Naive thymus-derived CD8-positive, alpha-beta T cell (primary cell): ENCODE measurements around the gene RALGPS1. TPM values are rescaled to one million over a fixed set of nuclear protein-coding genes. Genes with fewer than 3 reads are reported as not detected.
A peak's percentile ranks its signal among the peaks of the same experiment; 100 is the strongest.

Source experiments
- ATAC-seq, 2 donors: fragments of 150-1000 bp; cut with Tn5 transposase in 1 of 2; sonication (Bioruptor Pico), chemical (Tn5 transposase) in 1 of 2; 1 replicate in 1 of 2; 2 replicates in 1 of 2; pipeline ENCODE4 v1.10.0; 2021; ENCODE audit warnings: mild to moderate bottlenecking in 2 of 2, moderate library complexity in 2 of 2
- POLR2A ChIA-PET: fragments of 350-600 bp; sonication (Branson Sonifier 250); formaldehyde crosslinking; loops from one replicate; lab custom pipeline; 2021; ENCODE audit warnings: antibody characterized with exemption; lab: Charles Lee
- DNase-seq, 10 donors: peaks; one replicate each; pipeline versions ENCODE4 v3.0.0 to v3.0.0-alpha.2; 2020 to 2022
- H3K27ac Mint-ChIP-seq, 10 donors: one replicate each; pipeline ENCODE4 v1.8.0; 2020 to 2022; ENCODE audit warnings: mild to moderate bottlenecking in 10 of 10, mixed read lengths in 10 of 10, moderate library complexity in 4 of 10, inconsistent platforms in 1 of 10
- H3K27me3 Mint-ChIP-seq, 5 donors: one replicate each; pipeline ENCODE4 v1.8.0; 2021 to 2022; ENCODE audit warnings: mixed read lengths in 5 of 5
- H3K36me3 Mint-ChIP-seq, 3 donors: one replicate each; pipeline ENCODE4 v1.8.0; 2020 to 2022; ENCODE audit warnings: mixed read lengths in 3 of 3, mild to moderate bottlenecking in 2 of 3, inconsistent platforms in 1 of 3
- H3K4me1 Mint-ChIP-seq, 4 donors: one replicate each; pipeline ENCODE4 v1.8.0; 2021 to 2022; ENCODE audit warnings: mixed read lengths in 4 of 4
- H3K4me3 Mint-ChIP-seq, 10 donors: one replicate each; pipeline ENCODE4 v1.8.0; 2020 to 2022; ENCODE audit warnings: mild to moderate bottlenecking in 10 of 10, mixed read lengths in 10 of 10, moderate library complexity in 6 of 10, inconsistent platforms in 1 of 10
- H3K9me3 Mint-ChIP-seq, 9 donors: one replicate each; pipeline ENCODE4 v1.8.0; 2020 to 2022; ENCODE audit warnings: mixed read lengths in 9 of 9, mild to moderate bottlenecking in 3 of 9, inconsistent platforms in 1 of 9, moderate library complexity in 1 of 9
- polyA plus RNA-seq, 3 donors: library from polyadenylated mRNA; unstranded; fragments of 300-500 nt; fragmentation: Illumina TruSeq; gene quantifications; one replicate each; pipeline ENCODE4 v1.2.3, GENCODE V29; 2021
- total RNA-seq, 8 experiments: library from RNA in 2 of 8; stranded (reverse) in 2 of 8; gene quantifications; one replicate each; pipeline ENCODE4 v1.2.3 and lab custom pipeline; 2021 to 2026

RALGPS1 gene
- total and polyA plus RNA-seq, 5 experiments from 2014 or later: 0.83 to 6.4 (median 1.8) TPM

GRCh38 chr9:127083138-127083980 lies 168.8 kb downstream of the RALGPS1 start:
- no peak for DNase-seq
- no peak for ATAC-seq
- H3K4me1 Mint-ChIP-seq: peaks cover 10 to 22% (median 17%) of the 10 kb centered on the region in 4 donors
- POLR2A ChIA-PET: no interaction called here
- no peak overlapping the region for H3K4me3 Mint-ChIP-seq
- H3K36me3 Mint-ChIP-seq: peaks cover 3 to 9% (median 8%) of the 10 kb centered on the region in 3 donors
- peak overlapping the region in 4 of 10 donors; percentile 8 to 38 (median 25) for H3K27ac Mint-ChIP-seq
- peaks cover 0 to 37% (median 17%) of the 10 kb centered on the region in 5 donors for H3K27me3 Mint-ChIP-seq
- no peaks in the 10 kb centered on the region for H3K9me3 Mint-ChIP-seq

- peak; percentile 46 to 84 for ATAC-seq
- Mint-ChIP-seq H3K4me1 (peaks cover 10 to 22% (median 17%) of the 10 kb centered on the region in 4 donors), H3K9me3 (no peaks in the 10 kb centered on the region), H3K27ac (peak overlapping the region in 3 of 10 donors; percentile 25 to 74 (median 33)), H3K4me3 (peak overlapping the region in 6 of 10 donors; percentile 14 to 45 (median 30)), H3K27me3 (peaks cover 0 to 43% (median 19%) of the 10 kb centered on the region in 5 donors), H3K36me3 (peaks cover 5 to 8% (median 6%) of the 10 kb centered on the region in 3 donors)
- POLR2A ChIA-PET: no interaction called here
- peak in 3 of 10 donors; percentile 30 to 42 (median 39) for DNase-seq
Observed at GRCh38 chr9:127084076-127085039, 169.8 kb downstream of the RALGPS1 start.

- Mint-ChIP-seq H3K4me1 (peaks cover 10 to 22% (median 17%) of the 10 kb centered on the region in 4 donors), H3K9me3 (no peaks in the 10 kb centered on the region), H3K4me3 (peak overlapping the region in 3 of 10 donors; percentile 28 to 45 (median 30)), H3K36me3 (peaks cover 0 to 6% (median 3%) of the 10 kb centered on the region in 3 donors), H3K27me3 (peaks cover 0 to 43% (median 19%) of the 10 kb centered on the region in 5 donors), H3K27ac (peak overlapping the region in 1 of 10 donors; percentile 33)
- DNase-seq: no peak
- POLR2A ChIA-PET: no interaction called here
- no peak for ATAC-seq
Observed at GRCh38 chr9:127085186-127085585, 170.6 kb downstream of the RALGPS1 start.

- H3K36me3 Mint-ChIP-seq: peaks cover 0 to 11% (median 6%) of the 10 kb centered on the region in 3 donors
- POLR2A ChIA-PET: no interaction called here
- H3K27me3 Mint-ChIP-seq: peaks cover 0 to 43% (median 19%) of the 10 kb centered on the region in 5 donors
- ATAC-seq (no peak), DNase-seq (no peak)
- no peak overlapping the region for H3K4me3 Mint-ChIP-seq
- peak overlapping the region in 1 of 10 donors; percentile 40 for H3K27ac Mint-ChIP-seq
- H3K9me3 Mint-ChIP-seq: no peaks in the 10 kb centered on the region
- peaks cover 10 to 22% (median 17%) of the 10 kb centered on the region in 4 donors for H3K4me1 Mint-ChIP-seq
Observed at GRCh38 chr9:127086771-127087170, 172.2 kb downstream of the RALGPS1 start.

GRCh38 chr9:127087411-127087810 lies 172.8 kb downstream of the RALGPS1 start:
- Mint-ChIP-seq H3K27ac (no peak overlapping the region), H3K27me3 (peaks cover 0 to 43% (median 19%) of the 10 kb centered on the region in 5 donors), H3K9me3 (no peaks in the 10 kb centered on the region), H3K36me3 (peaks cover 0 to 11% (median 9%) of the 10 kb centered on the region in 3 donors), H3K4me1 (peaks cover 10 to 22% (median 17%) of the 10 kb centered on the region in 4 donors), H3K4me3 (no peak overlapping the region)
- ATAC-seq (no peak), DNase-seq (no peak)
- POLR2A ChIA-PET: no interaction called here

- POLR2A ChIA-PET: no interaction called here
- H3K36me3 Mint-ChIP-seq: peaks cover 0 to 11% (median 9%) of the 10 kb centered on the region in 3 donors
- H3K4me1 Mint-ChIP-seq: peaks cover 10 to 19% (median 16%) of the 10 kb centered on the region in 4 donors
- no peaks in the 10 kb centered on the region for H3K9me3 Mint-ChIP-seq
- peaks cover 0 to 43% (median 19%) of the 10 kb centered on the region in 5 donors for H3K27me3 Mint-ChIP-seq
- no peak overlapping the region for H3K4me3 Mint-ChIP-seq
- DNase-seq (no peak), ATAC-seq (no peak)
- H3K27ac Mint-ChIP-seq: no peak overlapping the region
Observed at GRCh38 chr9:127087836-127088235, 173.3 kb downstream of the RALGPS1 start.

GRCh38 chr9:127088724-127089615 lies 174.4 kb downstream of the RALGPS1 start:
- H3K4me1 Mint-ChIP-seq: peaks cover 10 to 19% (median 16%) of the 10 kb centered on the region in 4 donors

GRCh38 chr9:127089631-127090081 lies 175.1 kb downstream of the RALGPS1 start:
- ATAC-seq: no peak
- no peak for DNase-seq
- H3K36me3 Mint-ChIP-seq: peaks cover 0 to 11% (median 9%) of the 10 kb centered on the region in 3 donors

More at GRCh38 chr9:127088724-127089615, 174.4 kb downstream of the RALGPS1 start:
- peak overlapping the region in 1 of 10 donors; percentile 17 for H3K27ac Mint-ChIP-seq
- DNase-seq (no peak), ATAC-seq (no peak)
- peaks cover 0 to 43% (median 17%) of the 10 kb centered on the region in 5 donors for H3K27me3 Mint-ChIP-seq
- H3K36me3 Mint-ChIP-seq: peaks cover 0 to 11% (median 9%) of the 10 kb centered on the region in 3 donors
- POLR2A ChIA-PET: no interaction called here
- no peak overlapping the region for H3K4me3 Mint-ChIP-seq
- no peaks in the 10 kb centered on the region for H3K9me3 Mint-ChIP-seq

GRCh38 chr9:127090341-127090985 lies 175.9 kb downstream of the RALGPS1 start:
- DNase-seq (no peak), ATAC-seq (no peak)
- peaks cover 0 to 9% (median 2%) of the 10 kb centered on the region in 4 donors for H3K4me1 Mint-ChIP-seq
- H3K27ac Mint-ChIP-seq: no peak overlapping the region
- H3K27me3 Mint-ChIP-seq: peaks cover 0 to 34% (median 11%) of the 10 kb centered on the region in 5 donors
- no peak overlapping the region for H3K4me3 Mint-ChIP-seq
- H3K9me3 Mint-ChIP-seq: no peaks in the 10 kb centered on the region
- POLR2A ChIA-PET: no interaction called here
- peaks cover 0 to 11% (median 9%) of the 10 kb centered on the region in 3 donors for H3K36me3 Mint-ChIP-seq

More at GRCh38 chr9:127089631-127090081, 175.1 kb downstream of the RALGPS1 start:
- no peak overlapping the region for H3K4me3 Mint-ChIP-seq
- no peak overlapping the region for H3K27ac Mint-ChIP-seq
- peaks cover 0 to 36% (median 11%) of the 10 kb centered on the region in 5 donors for H3K27me3 Mint-ChIP-seq
- H3K4me1 Mint-ChIP-seq: peaks cover 6 to 15% (median 9%) of the 10 kb centered on the region in 4 donors
- POLR2A ChIA-PET: no interaction called here
- no peaks in the 10 kb centered on the region for H3K9me3 Mint-ChIP-seq

- peaks cover 0 to 24% (median 7%) of the 10 kb centered on the region in 5 donors for H3K27me3 Mint-ChIP-seq
- H3K4me3 Mint-ChIP-seq: no peak overlapping the region
- H3K9me3 Mint-ChIP-seq: no peaks in the 10 kb centered on the region
- peaks cover 0 to 11% (median 9%) of the 10 kb centered on the region in 3 donors for H3K36me3 Mint-ChIP-seq
- no peak for ATAC-seq
- H3K4me1 Mint-ChIP-seq: peaks cover 0 to 6% (median 0%) of the 10 kb centered on the region in 4 donors
- DNase-seq: no peak
- POLR2A ChIA-PET: no interaction called here
- H3K27ac Mint-ChIP-seq: no peak overlapping the region
Observed at GRCh38 chr9:127091526-127091925, 176.9 kb downstream of the RALGPS1 start.
